HTR-8/SVneo (cell line): ENCODE data around the gene GNAZ.
"Not testable (repeated sequence)": the region's sequence is repeated elsewhere in the genome, so short reads cannot be mapped to it uniquely, and the experiment has no call there.

ENCODE experiments used
- DNase-seq: peaks from one replicate; pipeline ENCODE4 v3.0.0; 2011; ENCODE audit warnings: low spot score, mixed read lengths; ENCODE audit not compliant: insufficient read length
- FAIRE-seq: peaks from 2 replicates; lab custom pipeline; 2011; peaks lifted over from hg19 to GRCh38; lab: Jason Lieb, UNC

The GNAZ gene

DNA sequence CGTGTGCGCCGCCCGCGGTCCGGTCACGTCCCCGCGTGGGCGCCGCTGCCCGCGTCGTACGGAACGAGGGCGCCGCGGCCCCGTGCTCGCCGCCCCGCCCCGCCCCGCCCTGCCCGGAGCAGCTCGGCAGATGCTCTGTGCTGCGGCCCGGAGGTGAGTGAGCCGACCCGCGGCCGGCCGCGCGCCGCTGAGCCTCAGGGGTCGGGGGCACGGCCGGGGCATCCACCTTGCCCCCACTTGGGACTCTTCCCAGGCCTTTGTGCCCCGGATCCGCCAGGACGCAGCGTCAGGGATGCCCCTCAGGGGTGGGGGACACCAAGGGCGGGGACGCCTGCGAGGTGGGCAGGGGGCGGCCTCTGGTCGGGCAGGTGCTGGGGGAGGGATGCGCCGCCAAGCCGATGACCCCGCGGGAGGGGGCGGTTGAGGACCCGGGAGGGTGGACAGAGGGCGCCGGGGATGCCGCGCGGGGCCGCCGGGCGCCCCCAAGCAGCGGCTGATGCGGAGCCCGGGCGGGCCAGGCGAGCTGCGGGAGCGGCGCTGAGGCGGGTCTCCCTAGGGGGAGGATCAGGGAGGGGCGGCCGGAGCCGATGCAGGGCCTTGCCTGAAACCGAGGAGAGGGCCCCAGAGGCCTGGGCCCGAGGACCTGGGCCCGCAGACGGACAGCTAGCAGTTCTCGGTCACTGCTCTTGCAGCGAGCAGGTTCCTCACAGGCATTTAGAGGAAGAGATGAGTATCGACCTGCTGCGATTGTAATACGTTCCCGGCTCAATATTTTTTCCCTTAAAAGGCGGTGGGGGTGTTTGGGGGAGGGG, at the start of gene GNAZ:
TSS of gene GNAZ (plus strand) at position 102 of the 812 bp plus-strand sequence. CDS start 25,177 bp downstream, outside the sequence.
- DNase-seq = no peak
- FAIRE-seq = no peak

- DNase-seq (no peak), FAIRE-seq (no peak)
These were observed 49.5 kb upstream of the GNAZ start for GRCh38 chr22:23020659-23021293.

GRCh38 chr22:23021660-23022353, 48.5 kb upstream of the GNAZ start:
- DNase-seq, FAIRE-seq: not testable (repeated sequence)

DNA sequence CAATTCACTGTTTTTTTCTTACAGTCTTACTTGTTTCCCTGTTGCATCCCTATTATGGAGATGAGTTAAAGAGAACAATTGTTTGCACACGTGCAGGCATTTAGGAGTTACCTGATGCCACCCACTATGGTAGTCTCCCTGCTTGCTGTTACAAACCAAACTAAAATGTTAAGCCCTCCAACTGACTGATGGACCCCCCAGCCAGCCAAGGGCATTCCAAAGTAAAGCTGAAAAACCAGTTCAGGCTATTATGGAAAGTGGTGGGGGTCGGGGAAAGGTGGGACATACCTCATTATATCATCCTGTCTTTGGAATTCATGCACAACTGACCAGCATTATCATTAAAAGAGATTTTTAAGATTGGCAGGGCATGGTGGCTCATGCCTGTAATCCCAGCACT, 47.0 kb upstream of the GNAZ start:
- no peak for DNase-seq
- no peak for FAIRE-seq

DNA sequence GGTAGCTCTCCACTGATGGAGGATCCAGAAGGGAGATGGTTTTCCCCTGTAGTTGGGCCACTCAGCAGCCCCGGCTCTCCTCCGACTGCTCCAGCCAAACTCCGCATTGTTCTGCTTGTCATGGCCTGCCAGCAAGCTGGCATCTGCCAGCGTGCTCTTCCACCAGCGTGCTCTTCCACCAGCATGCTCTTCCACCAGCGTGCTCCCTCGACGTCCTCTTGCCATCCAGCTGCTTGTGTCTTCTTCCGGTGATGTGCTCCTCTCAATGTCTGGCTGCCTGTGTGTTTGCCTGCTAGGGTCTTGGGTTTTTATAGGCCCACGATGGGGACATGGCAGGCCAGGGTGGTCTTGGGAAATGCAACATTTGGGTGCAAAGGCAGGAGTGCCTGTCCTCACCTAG, 43.5 kb upstream of the GNAZ start:
- FAIRE-seq = no peak
- no peak for DNase-seq

DNA sequence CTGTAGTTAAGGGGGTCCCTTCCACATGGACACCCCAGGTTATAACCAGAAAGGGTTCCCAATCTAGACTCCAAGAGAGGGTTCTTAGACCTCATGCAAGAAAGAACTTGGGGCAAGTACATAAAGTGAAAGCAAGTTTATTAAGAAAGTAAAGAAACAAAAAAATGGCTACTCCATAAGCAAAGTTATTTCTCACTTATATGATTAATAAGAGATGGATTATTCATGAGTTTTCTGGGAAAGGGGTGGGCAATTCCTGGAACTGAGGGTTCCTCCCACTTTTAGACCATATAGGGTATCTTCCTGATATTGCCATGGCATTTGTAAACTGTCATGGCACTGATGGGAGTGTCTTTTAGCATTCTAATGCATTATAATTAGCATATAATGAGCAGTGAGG, 42.5 kb upstream of the GNAZ start:
- FAIRE-seq, DNase-seq: not testable (repeated sequence)

DNA sequence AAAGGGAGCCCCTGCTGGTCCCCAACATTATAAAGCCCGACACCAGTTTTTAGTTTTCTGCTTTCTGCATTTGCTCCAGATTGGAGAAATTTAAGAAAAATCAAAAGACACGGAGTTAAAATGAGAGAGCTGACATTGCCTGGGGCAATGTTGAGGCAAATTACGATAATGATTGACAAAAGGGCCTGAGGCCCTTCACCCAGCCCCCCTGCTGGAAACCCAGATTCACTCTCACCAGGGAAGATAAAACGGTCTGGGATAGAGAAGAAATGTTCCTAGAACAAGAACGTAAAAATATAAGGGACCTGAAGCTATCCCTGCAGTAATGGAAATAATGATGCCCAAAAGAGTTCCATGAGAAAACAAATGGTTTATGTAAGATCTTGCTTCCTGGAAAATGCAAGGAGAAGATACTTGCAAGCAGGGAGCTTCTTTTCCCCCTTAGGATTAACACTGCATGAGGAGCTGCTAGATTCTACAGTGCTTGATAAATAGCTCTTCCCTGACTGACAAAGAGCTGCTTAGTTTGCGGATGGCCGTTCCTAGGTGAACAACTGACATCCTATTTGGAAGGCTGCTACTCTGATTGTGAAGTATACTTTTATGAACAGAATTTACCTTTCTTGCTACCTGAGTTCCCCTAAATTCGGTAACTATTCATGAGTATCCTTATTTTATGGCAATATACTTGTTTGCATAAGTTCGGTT, 40.6 kb upstream of the GNAZ start:
- no peak for DNase-seq
- FAIRE-seq = no peak

- no peak for DNase-seq
- no peak for FAIRE-seq
These were observed 38.9 kb upstream of the GNAZ start for GRCh38 chr22:23031381-23031780.

- FAIRE-seq = no peak
- no peak for DNase-seq
These were observed 38.5 kb upstream of the GNAZ start for GRCh38 chr22:23031786-23032185.

- FAIRE-seq = no peak
- DNase-seq = no peak
These were observed 37.7 kb upstream of the GNAZ start for GRCh38 chr22:23032658-23033057.

GRCh38 chr22:23033116-23033905, 37.0 kb upstream of the GNAZ start:
- DNase-seq (no peak), FAIRE-seq (no peak)

GRCh38 chr22:23034621-23035556, 35.4 kb upstream of the GNAZ start:
- DNase-seq = no peak
- no peak for FAIRE-seq

- FAIRE-seq (no peak), DNase-seq (no peak)
These were observed 34.6 kb upstream of the GNAZ start for GRCh38 chr22:23035557-23036277.

DNA sequence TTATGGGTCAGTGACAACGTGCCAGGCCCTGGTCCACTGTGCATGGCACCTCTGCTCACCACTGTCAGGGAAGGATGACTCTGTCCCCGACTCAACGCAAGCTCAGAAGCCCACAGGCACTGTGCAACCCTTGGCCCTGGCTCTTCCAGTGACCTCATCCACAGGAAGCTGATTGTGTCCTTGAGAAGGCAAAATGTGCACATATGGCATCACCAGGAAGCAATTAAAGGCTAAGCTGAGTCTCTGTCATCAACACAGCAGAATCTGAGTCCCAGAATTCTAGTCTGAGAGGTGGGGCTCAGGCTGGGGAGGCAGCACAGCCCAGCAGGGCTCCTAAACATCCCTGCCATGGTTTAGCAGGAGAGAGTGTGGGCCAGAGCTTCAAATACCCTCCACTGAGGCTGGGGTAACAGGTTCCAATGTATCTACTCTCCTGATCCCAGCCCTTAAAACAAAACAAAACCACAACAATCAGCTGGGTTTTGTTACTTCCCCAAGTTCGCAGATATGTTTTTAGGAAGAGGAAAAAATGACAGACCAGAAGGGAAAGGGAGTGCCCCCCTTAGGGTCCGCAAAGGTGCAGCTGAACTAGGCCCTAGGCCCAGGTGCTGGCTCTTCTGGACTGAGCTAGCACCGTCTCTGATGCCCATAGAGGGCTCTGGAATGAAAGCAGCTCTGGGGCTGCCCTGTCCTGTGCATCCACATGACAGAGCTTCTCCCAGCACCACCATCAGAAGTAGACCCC, 33.5 kb upstream of the GNAZ start:
- FAIRE-seq = no peak
- peak; percentile 4 for DNase-seq

GRCh38 chr22:23037429-23038333, 32.6 kb upstream of the GNAZ start:
- no peak for FAIRE-seq
- no peak for DNase-seq

DNA sequence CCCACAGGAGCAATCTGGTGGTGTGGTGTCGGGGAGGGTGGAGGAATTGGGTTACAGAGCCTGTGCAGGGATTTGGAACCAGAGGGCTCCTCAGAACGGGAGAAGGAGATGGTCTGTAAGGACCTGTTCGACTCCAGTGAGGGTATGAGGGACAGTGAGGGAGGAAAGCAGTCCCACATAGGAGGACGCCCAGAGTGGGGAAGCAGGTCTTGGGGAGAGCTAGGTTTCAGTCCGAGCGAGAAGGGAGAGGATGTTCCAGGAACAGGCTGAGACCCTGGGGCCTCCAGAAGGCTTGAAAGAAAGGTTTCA, 32.0 kb upstream of the GNAZ start:
- DNase-seq (no peak), FAIRE-seq (no peak)

DNA sequence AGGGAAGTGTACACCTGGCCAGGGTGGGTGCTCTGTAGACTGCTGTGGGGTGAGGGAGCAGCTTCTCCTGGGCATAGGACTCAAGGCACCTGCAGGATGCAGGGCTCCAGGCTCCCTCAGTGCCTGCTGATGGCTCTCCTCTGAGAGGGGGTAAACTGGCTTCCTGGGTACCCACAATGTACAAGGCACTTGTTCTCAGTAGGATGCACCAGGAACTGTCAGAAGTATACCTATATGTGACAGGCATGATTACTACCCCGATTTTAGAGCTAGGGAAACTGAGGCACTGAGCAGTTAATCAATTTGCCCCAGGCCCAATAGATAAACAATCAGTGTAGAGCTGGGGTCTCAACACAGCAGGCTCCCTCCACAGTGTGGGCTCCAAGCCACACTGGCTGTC, 31.4 kb upstream of the GNAZ start:
- FAIRE-seq (no peak), DNase-seq (no peak)
